Prostate gland (tissue), 2 donors: ENCODE data around the gene SLCO4A1.

ENCODE experiments used
- CTCF ChIP-seq, 4 experiments: fragments of 200-600 bp in 2 of 4; fragments of 450-650 bp in 2 of 4; sonication (generic) in 2 of 4; IDR thresholded peaks; 1 replicate in 3 of 4; 2 replicates in 1 of 4; pipeline ENCODE4 v1.5.1; 2016 to 2019; ENCODE audit warnings: antibody characterized with exemption in 4 of 4, mild to moderate bottlenecking in 2 of 4, moderate library complexity in 2 of 4
- POLR2A ChIP-seq: fragments of 450-650 bp; IDR thresholded peaks from one replicate; pipeline ENCODE4 v1.6.1; 2016; ENCODE audit warnings: antibody characterized with exemption, mild to moderate bottlenecking

GRCh38 chr20:62603907-62604785 lies 38.2 kb upstream of the SLCO4A1 start:
- TF ChIP-seq POLR2A, result no peak
- no peak for TF ChIP-seq CTCF (IDR thresholded peaks at IDR 0.05)
